Stomach (tissue), 4 donors: ENCODE results near the gene FCN1.

Source experiments
- CTCF ChIP-seq, 7 experiments: fragments of 450-650 bp in 4 of 7; fragments of 200-600 bp in 3 of 7; sonication (generic) in 3 of 7; IDR thresholded peaks; one replicate each; pipeline ENCODE4 v1.5.1; 2016 to 2019; ENCODE audit warnings: antibody characterized with exemption in 7 of 7, control low read depth in 2 of 7, mild to moderate bottlenecking in 1 of 7
- POLR2A ChIP-seq, 4 donors: fragments of 450-650 bp; IDR thresholded peaks; one replicate each; pipeline ENCODE4 v1.6.1; 2016; ENCODE audit warnings: antibody characterized with exemption in 4 of 4, control low read depth in 2 of 4, mild to moderate bottlenecking in 1 of 4, moderate library complexity in 1 of 4
- POLR2AphosphoS5 ChIP-seq, 3 donors: sonication (generic); formaldehyde crosslinking; IDR thresholded peaks; one replicate each; pipeline ENCODE4 v1.6.1; 2016; ENCODE audit warnings: antibody characterized with exemption in 3 of 3

- TF ChIP-seq CTCF (IDR thresholded peaks at IDR 0.05) (no peak), POLR2AphosphoS5 (IDR thresholded peaks at IDR 0.05) (no peak), POLR2A (IDR thresholded peaks at IDR 0.05) (no peak)
Measured at GRCh38 chr9:134867917-134868750, 49.6 kb downstream of the FCN1 start.
